ENCODE results near the gene TMEM129. TPM values are rescaled to one million over a fixed set of nuclear protein-coding genes. Genes with fewer than 3 reads are reported as not detected.
"Not testable (repeated sequence)": the region's sequence is repeated elsewhere in the genome, so short reads cannot be mapped to it uniquely, and the experiment has no call there.

Gene TMEM129
- total and polyA plus RNA-seq, 2 donors: 18.5 to 64.8 TPM

DNA sequence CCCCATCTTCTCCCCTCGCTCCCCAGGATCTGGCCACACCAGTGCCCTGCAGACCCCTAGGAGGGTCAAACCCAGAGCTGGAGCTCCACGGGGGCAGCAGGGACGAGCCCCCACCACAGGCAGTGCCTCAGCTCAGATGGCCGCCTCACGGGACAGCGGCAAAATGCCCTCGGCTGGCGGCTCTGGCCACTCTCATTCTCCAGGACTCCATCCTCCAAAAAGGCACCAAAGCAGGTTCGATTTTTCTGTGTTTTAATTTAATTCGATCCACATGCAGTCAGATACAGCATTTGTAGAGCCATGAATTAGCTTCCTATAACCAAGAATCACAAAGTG lies 45.4 kb downstream of the TMEM129 start:
- DNase-seq (ENCODE audit: extremely low spot score): no peak
- Histone ChIP-seq H3K36me3 (ENCODE audit: insufficient read depth) (no peaks in the 10 kb centered on the region), H3K4me1 (ENCODE audit: insufficient read depth) (no peaks in the 10 kb centered on the region), H3K4me3 (ENCODE audit: low read depth, low read length) (no peak overlapping the region), H3K27ac (ENCODE audit: low read depth) (no peak overlapping the region)
- 85% methylated on average over 10 of the region's 10 CpGs for WGBS

DNA sequence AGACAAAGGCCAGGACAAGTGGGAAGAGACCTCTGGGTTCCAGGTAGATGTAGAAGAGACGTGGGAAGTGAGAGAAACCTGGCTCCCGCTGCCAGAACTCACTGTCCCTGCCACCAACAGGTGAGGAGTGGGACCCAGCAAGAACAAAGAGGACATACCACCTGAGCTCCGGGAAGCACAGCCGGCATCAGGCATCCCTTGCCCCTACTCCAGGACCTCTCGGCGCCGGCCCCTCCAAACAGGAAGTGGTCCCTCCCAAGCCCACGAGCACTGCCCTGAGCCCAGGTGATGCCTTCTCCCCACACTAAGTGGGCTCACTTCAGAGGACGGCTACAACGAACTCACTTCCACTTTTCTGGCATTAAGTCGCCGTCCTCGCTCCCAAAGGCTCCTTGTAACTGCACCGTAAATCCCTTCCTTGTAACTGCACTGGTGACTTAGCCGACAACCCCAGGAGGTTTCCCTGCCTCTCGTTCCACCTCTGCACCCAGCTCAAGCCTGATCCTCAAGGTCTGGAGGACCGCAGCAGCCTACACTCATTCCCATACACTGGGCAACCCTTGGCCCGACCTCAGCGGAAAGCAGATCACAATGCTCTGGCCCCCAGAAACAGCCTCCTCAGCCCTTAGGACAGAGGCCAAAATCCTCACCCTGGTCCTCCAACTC lies 45.9 kb downstream of the TMEM129 start:
- H3K4me3 ChIP-seq (ENCODE audit: low read depth, low read length): no peak overlapping the region
- DNase-seq (ENCODE audit: extremely low spot score): no peak
- 73% methylated on average over 19 of the region's 19 CpGs for WGBS
- H3K36me3 ChIP-seq (ENCODE audit: insufficient read depth): no peaks in the 10 kb centered on the region
- H3K4me1 ChIP-seq (ENCODE audit: insufficient read depth): no peaks in the 10 kb centered on the region
- no peak overlapping the region for H3K27ac ChIP-seq (ENCODE audit: low read depth)

DNA sequence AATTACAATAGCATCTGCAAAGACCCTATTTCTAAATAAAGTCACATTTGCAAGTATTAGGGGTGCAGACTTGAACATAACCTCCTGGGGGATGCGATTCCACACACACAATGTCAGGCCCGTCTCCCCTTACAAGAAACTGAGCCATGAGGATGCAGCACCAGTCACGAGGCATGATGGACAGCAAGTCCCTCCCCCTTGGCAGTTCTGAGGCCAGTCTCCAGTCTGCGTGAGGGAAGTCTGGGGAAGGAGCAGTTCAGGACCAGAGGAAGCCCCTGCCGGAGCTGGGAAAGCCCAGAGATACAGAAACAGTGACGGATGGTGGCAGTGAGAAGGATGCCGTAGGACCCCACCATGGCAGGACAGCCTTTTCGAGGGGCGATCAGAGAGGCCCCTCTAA lies 46.4 kb downstream of the TMEM129 start:
- H3K4me3 ChIP-seq (ENCODE audit: low read depth, low read length): no peak overlapping the region
- 66% methylated on average over 9 of the region's 9 CpGs for WGBS

DNA sequence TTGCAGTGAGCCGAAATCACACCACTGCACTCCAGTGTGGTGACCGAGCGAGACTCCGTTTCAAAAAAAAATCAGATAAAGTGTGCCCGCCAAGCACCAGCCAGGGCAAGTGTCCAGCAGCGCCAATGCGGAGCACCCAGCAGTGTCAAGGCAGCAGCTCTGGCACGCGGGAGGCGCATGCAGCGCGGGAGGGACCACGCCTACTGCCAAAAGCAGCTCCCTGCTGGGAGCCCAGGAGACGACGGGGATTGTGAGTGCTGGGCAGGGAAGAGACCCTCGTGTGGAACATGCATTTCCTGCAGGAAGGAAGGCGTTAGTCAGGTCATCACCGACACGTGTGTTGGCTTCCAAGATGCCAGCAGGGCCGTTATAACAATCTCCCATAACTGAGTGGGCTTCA lies 47.5 kb downstream of the TMEM129 start:
- DNase-seq (ENCODE audit: extremely low spot score): no peak
- Histone ChIP-seq H3K4me1 (ENCODE audit: insufficient read depth) (no peaks in the 10 kb centered on the region), H3K36me3 (ENCODE audit: insufficient read depth) (no peaks in the 10 kb centered on the region), H3K4me3 (ENCODE audit: low read depth, low read length) (no peak overlapping the region), H3K27ac (ENCODE audit: low read depth) (no peak overlapping the region)
- WGBS: 85% methylated on average over 20 of the region's 20 CpGs

More for the DNA sequence above, 46.4 kb downstream of the TMEM129 start:
- no peak for DNase-seq (ENCODE audit: extremely low spot score)
- Histone ChIP-seq H3K4me1 (ENCODE audit: insufficient read depth) (no peaks in the 10 kb centered on the region), H3K27ac (ENCODE audit: low read depth) (no peak overlapping the region), H3K36me3 (ENCODE audit: insufficient read depth) (no peaks in the 10 kb centered on the region)

DNA sequence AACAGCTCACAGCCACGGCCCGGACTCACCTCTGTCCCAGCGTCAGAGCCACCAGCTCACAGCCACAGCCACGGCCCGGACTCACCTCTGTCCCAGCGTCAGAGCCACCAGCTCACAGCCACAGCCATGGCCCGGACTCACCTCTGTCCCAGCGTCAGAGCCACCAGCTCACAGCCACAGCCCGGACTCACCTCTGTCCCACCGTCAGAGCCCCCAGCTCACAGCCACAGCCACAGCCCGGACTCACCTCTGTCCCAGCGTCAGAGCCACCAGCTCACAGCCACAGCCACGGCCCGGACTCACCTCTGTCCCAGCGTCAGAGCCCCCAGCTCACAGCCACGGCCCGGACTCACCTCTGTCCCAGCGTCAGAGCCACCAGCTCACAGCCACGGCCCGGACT lies 50.1 kb downstream of the TMEM129 start:
- H3K36me3 ChIP-seq (ENCODE audit: insufficient read depth); H3K4me3 ChIP-seq (ENCODE audit: low read depth, low read length); DNase-seq (ENCODE audit: extremely low spot score); H3K4me1 ChIP-seq (ENCODE audit: insufficient read depth); H3K27ac ChIP-seq (ENCODE audit: low read depth): not testable (repeated sequence)
- WGBS: 92% methylated on average over 20 of the region's 20 CpGs

DNA sequence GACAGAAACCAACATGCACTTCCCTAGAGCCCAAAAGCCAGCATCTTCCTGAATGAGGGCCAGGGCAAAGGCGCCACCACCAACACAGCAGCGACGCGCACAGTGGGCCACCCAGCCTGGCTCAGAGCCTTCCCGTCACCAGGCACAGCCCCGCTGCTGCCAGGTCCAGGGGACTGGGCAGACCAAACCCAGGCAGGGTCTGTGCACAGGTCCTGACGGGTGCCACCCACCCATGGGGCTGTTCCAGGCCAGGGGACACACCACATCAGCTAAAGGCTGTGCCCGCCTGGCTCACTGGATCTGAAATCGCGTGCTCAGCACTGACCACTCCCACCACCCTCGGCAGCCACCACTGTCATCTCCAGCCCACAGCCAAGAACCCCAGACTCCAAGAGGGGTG lies 50.8 kb downstream of the TMEM129 start:
- WGBS: 92% methylated on average over 11 of the region's 11 CpGs
- no peak for DNase-seq (ENCODE audit: extremely low spot score)
- no peak overlapping the region for H3K27ac ChIP-seq (ENCODE audit: low read depth)
- H3K4me1 ChIP-seq (ENCODE audit: insufficient read depth): no peaks in the 10 kb centered on the region
- H3K36me3 ChIP-seq (ENCODE audit: insufficient read depth): no peaks in the 10 kb centered on the region
- no peak overlapping the region for H3K4me3 ChIP-seq (ENCODE audit: low read depth, low read length)

DNA sequence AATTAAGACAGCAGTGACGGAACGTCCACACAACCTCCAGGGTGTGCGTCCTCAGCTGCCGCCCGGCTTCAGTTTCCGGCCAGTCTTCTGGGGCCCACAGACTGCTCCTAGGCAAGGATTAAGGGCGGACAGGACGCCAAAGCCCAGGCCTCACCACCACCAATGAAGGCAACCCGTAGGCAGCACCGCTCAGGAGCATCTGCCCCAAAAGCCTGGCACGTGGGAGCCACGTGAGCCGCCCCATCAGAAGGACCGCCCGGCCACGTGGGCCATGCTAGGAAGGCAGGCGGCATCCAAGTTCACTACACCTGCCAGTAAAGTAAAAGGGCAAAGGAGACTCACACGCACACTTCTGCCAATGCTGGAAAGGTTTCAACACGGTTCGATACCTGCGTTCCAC lies 51.3 kb downstream of the TMEM129 start:
- WGBS: 93% methylated on average over 21 of the region's 21 CpGs
- Histone ChIP-seq H3K36me3 (ENCODE audit: insufficient read depth) (no peaks in the 10 kb centered on the region), H3K4me3 (ENCODE audit: low read depth, low read length) (no peak overlapping the region), H3K4me1 (ENCODE audit: insufficient read depth) (no peaks in the 10 kb centered on the region), H3K27ac (ENCODE audit: low read depth) (no peak overlapping the region)
- DNase-seq (ENCODE audit: extremely low spot score): no peak

DNA sequence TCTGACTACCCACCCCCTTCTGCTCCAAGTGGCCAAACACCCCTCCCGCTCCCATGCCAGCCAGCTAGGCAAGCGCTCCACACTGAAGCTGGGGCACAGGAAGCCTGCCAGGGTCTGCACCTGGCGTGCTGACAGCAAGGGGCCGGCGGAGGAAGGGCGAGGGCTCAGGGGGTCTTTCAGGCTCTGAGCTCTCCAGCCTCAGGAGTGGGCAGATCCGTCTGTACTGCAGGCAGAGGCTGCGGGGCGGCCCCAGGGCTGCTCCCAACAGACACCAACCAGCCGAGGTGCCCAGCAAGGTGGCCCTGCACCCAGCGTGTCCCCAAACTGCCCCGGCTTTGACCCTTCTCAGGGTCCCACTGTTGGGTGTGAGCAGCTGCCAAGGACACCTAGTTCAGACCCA lies 51.9 kb downstream of the TMEM129 start:
- WGBS: 91% methylated on average over 12 of the region's 12 CpGs
- DNase-seq (ENCODE audit: extremely low spot score): no peak
- no peak overlapping the region for H3K27ac ChIP-seq (ENCODE audit: low read depth)
- H3K4me3 ChIP-seq (ENCODE audit: low read depth, low read length): no peak overlapping the region
- no peaks in the 10 kb centered on the region for H3K36me3 ChIP-seq (ENCODE audit: insufficient read depth)
- no peaks in the 10 kb centered on the region for H3K4me1 ChIP-seq (ENCODE audit: insufficient read depth)

DNA sequence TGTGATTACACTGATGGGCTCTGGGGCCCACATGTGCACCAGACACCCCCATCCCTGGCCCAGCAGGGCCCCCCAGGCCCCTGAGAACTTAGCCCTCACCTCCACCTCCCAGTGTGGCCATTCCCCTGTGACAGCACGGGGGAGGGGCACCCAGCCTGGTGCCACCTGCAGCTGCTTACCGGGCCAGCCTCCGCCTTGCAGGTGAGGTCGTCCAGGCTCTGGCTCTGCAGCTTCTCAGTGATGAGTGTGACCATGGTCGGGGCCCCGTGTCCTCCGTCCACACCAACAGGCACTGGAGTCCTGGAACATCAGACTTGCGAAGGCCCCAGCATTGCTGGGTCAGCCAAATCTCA lies 52.7 kb downstream of the TMEM129 start:
- H3K36me3 ChIP-seq (ENCODE audit: insufficient read depth): no peaks in the 10 kb centered on the region
- no peak overlapping the region for H3K27ac ChIP-seq (ENCODE audit: low read depth)
- H3K4me3 ChIP-seq (ENCODE audit: low read depth, low read length): no peak overlapping the region
- 88% methylated on average over 8 of the region's 8 CpGs for WGBS
- no peaks in the 10 kb centered on the region for H3K4me1 ChIP-seq (ENCODE audit: insufficient read depth)
- no peak for DNase-seq (ENCODE audit: extremely low spot score)

DNA sequence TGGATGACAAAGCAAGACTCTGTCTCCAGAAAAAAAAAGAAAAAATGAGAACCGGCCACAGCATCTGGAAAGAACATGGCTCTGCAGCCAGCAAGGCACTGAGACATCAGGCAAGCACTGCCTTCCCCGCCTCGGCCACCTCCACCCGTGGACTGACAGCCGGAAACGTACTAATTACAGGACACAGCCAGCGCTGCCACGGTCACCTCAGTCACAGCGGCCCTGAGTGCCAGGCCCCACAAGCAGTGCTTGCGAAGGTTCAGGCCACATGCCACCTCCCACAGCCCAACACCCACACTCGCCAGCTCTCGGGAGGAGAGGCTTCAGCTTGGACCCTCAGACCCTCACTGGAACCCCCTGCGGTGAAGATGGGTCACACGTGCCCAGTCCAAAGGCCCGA lies 53.9 kb downstream of the TMEM129 start:
- Histone ChIP-seq H3K4me1 (ENCODE audit: insufficient read depth) (no peaks in the 10 kb centered on the region), H3K36me3 (ENCODE audit: insufficient read depth) (no peaks in the 10 kb centered on the region), H3K27ac (ENCODE audit: low read depth) (no peak overlapping the region), H3K4me3 (ENCODE audit: low read depth, low read length) (no peak overlapping the region)
- no peak for DNase-seq (ENCODE audit: extremely low spot score)
- 93% methylated on average over 15 of the region's 15 CpGs for WGBS

DNA sequence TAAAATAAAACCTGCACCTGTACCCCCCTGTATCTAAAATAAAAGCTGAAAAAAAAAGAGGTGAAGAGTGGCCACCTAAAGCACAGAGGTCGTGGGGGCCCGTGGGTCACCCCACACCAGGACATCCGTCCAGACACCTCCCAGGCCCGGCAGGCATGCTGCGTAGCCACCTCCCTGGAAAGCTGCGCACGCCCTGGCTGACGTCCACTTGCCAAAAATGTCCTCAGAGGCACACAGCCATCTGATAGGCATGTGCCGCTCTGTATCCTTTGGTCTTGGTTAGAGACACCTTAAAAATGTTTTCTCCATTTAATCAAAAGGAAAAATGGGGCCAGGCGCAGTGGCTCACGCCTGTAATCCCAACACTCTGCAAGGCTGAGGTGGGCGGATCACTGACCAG lies 54.7 kb downstream of the TMEM129 start:
- no peak overlapping the region for H3K27ac ChIP-seq (ENCODE audit: low read depth)
- WGBS: 76% methylated on average over 12 of the region's 12 CpGs
- H3K4me1 ChIP-seq (ENCODE audit: insufficient read depth): no peaks in the 10 kb centered on the region
- no peak overlapping the region for H3K4me3 ChIP-seq (ENCODE audit: low read depth, low read length)
- no peaks in the 10 kb centered on the region for H3K36me3 ChIP-seq (ENCODE audit: insufficient read depth)
- DNase-seq (ENCODE audit: extremely low spot score): no peak

Small RNA genes within 50 kb of the gene (small RNA-seq; reads per million reads assigned to genes)
- not detected for gene RF00019

Other genes with a start within 250 kb of the TMEM129 start
- 0.63 TPM for gene FAM53A, start 37.0 kb downstream of the TMEM129 start, total RNA-seq
- 2.9 TPM for gene FAM53A, start 37.0 kb downstream of the TMEM129 start, polyA plus RNA-seq
- 32.3 TPM for gene SLBP, start 9.0 kb downstream of the TMEM129 start, total RNA-seq
- gene SLBP, start 9.0 kb downstream of the TMEM129 start, polyA plus RNA-seq: 41.0 TPM
- gene TACC3, start 198 bp upstream of the TMEM129 start, total RNA-seq: 8.9 TPM
- gene TACC3, start 198 bp upstream of the TMEM129 start, polyA plus RNA-seq: 5.5 TPM
- 26.5 TPM for gene FGFR3, start 72.0 kb upstream of the TMEM129 start, total RNA-seq
- gene FGFR3, start 72.0 kb upstream of the TMEM129 start, polyA plus RNA-seq: 12.3 TPM
- gene LETM1, start 134.8 kb upstream of the TMEM129 start, total RNA-seq: 19.0 TPM
- 15.6 TPM for gene LETM1, start 134.8 kb upstream of the TMEM129 start, polyA plus RNA-seq
- gene NSD2, start 150.1 kb upstream of the TMEM129 start, total RNA-seq: 60.5 TPM
- gene NSD2, start 150.1 kb upstream of the TMEM129 start, polyA plus RNA-seq: 13.8 TPM